ENCODE results near the gene SSH2.
A peak's percentile ranks its signal among the peaks of the same experiment; 100 is the strongest.
"Not testable (repeated sequence)": the region's sequence is repeated elsewhere in the genome, so short reads cannot be mapped to it uniquely, and the experiment has no call there.

The SSH2 gene

DNA sequence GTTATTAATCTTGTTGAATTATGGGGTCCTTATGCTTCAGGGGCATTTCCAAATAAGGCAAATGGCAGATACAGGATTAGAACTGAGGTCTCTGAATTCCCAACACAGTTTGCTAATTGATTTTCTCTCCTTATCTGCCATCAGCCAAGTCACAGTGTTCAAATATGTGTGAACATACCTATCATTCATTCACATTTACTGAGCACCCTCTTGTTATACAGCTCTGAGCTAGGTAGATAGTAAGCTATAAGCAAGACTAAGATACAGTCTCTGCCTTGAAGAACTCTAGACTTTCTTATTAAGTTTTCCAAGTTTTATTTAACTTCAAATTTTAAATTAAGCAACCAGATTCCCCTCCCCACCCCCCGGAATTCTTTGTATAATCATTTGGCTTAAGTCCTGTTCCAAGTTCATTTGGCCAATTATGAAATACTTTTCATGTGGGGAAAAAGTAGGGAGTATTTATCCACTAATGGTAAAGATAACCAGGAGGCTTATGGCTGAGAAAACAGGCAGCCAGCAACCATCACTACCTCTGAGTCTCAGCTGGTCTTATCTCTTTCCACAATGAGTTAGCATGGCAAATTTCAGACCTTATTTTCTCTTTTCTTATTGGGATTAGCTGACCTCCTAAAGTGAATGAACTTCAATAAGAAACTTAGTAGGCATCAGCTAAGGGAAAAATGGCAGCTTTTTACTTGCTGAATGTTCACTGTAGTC, 275.9 kb downstream of the SSH2 start:
- DNase-seq = no peak

DNA sequence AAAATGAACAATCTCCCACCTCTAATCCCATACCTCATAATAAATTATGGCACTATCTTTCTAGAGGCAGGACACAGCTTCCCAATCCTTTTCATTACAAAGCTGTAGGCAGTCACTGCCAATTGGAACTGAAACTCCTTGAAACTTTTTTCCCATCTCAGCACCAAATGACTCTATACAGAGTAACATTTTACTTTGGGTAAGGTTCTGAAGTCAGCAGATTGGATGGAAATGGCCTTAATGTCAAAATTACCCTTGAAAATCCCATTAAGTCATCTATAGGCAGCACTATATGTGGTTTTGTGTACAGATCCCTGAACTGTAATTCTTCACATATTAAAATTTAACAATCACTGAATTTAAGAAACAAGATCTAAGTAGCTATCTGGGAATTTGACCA, 277.1 kb downstream of the SSH2 start:
- DNase-seq = no peak

GRCh38 chr17:29651913-29652312, 278.1 kb downstream of the SSH2 start:
- not testable (repeated sequence) for DNase-seq

GRCh38 chr17:29650396-29650795, 279.6 kb downstream of the SSH2 start:
- no peak for DNase-seq

- DNase-seq = no peak
Measured at GRCh38 chr17:29649359-29649758, 280.7 kb downstream of the SSH2 start.

DNA sequence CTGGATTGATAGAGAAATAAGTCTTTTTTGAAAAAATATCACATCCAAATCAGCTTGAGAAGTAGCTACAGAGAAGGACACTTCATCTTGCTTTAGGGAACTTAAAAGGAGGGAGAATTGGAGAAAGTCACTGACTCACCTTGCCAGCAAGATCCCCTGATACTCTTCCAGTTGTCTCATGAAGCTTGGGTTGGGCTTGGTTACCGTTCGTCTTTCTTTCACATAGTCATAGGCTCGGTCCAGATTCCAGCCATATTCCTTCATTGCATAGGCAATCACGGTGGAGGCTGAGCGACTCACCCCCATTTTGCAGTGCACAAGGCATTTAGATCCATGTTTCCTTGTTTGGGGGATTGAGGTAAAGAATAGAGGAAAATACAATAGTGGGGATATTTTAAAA, 282.0 kb downstream of the SSH2 start:
- no peak for DNase-seq

DNA sequence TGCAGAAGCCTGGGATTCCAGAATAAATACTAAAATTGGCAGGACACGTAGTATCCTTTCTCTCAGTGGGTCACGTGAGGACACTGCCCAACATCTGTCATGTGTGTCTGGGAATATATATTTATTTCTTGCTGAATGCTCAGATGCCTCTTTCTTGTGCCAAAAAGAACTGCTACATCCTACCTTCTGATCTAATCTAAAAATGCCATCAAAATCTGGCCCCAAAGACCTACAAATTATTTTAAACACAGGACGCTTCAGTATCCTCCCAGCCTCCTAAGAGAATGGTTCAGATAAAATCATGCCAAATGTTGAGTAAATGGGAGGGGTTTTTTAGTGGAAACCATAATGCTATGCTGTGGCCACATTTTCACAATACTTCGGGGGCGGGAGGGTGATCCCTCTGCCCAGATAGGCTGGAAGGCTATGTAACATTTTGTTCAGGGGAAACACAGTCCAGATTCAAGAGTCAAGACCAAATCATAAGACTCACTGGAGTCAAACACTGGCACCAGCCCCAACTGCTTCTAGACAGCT, 284.4 kb downstream of the SSH2 start:
- DNase-seq = no peak

DNA sequence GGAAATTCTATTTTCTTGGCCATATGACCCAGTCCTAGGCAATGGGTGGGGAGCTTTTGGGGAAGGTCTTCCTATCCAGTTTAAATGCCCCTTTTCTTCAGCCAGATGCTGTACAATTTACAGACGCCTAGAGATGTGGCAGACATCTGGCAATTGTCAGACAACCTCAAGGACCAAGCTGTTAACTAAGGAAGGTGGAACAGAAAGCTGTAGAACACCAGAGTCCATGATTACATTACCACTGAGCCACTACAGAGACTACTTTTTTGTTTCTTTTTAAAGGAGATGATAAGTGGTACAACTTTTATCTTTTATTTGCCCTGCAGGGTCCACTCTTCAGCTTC, 286.2 kb downstream of the SSH2 start:
- DNase-seq = no peak

- peak; percentile 63 for DNase-seq
Measured at GRCh38 chr17:29642171-29642611, 287.8 kb downstream of the SSH2 start.

GRCh38 chr17:29640981-29641642, 288.9 kb downstream of the SSH2 start:
- DNase-seq = no peak

DNA sequence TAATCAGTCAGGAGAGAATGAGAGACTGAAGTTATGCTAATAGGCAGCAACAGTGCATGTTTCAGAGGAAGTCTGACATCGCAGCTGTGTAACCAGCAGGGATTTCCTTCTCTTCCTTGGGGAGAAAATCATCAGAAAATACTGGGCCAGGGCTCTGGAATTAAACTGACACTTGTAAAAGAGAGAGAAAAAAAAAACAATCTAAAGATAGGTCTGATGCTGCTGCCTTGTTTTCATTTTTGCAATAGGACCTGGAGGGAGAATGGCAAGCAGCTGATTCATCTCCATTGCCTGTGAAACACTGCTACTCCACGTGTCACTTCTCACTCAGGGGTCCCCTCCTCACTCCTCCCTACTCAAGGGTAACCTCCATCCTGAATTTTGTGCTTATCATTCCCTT, 289.6 kb downstream of the SSH2 start:
- DNase-seq = no peak

DNA sequence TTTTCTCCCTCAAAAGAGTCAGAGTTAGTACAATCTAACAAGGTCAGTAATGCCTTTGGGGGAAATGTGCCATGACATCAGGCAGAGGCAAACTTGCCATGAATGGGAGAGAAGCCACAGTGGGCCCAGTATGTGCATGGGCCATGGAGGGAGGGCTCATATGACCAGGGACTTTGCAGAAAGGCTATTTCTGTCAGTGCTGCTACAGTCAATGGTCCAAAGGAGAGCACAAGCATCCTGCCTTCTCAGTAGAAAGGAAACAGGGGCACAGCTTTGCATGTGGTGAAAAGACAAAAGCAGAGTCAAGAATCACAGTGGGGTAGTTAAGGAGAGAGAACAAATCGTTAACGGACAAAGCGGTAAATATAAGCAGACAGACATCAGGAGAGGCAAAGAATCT, 296.1 kb downstream of the SSH2 start:
- no peak for DNase-seq

- DNase-seq = no peak
Measured at GRCh38 chr17:29630630-29631193, 299.3 kb downstream of the SSH2 start.

GRCh38 chr17:29629839-29630238, 300.2 kb downstream of the SSH2 start:
- no peak for DNase-seq

GRCh38 chr17:29628644-29629043, 301.4 kb downstream of the SSH2 start:
- no peak for DNase-seq

- no peak for DNase-seq
Measured at GRCh38 chr17:29627951-29628350, 302.1 kb downstream of the SSH2 start.

- DNase-seq = no peak
Measured at GRCh38 chr17:29625037-29625750, 304.8 kb downstream of the SSH2 start.

GRCh38 chr17:29624586-29624985, 305.4 kb downstream of the SSH2 start:
- no peak for DNase-seq

GRCh38 chr17:29623283-29623647, 306.8 kb downstream of the SSH2 start:
- no peak for DNase-seq

- DNase-seq = peak; percentile 57
Measured at GRCh38 chr17:29622337-29623282, 307.4 kb downstream of the SSH2 start, which contains the start of gene CORO6. Gene CORO6 (minus strand): TSS chr17:29622912. CDS start chr17:29621421, 1,491 bp downstream.

DNA sequence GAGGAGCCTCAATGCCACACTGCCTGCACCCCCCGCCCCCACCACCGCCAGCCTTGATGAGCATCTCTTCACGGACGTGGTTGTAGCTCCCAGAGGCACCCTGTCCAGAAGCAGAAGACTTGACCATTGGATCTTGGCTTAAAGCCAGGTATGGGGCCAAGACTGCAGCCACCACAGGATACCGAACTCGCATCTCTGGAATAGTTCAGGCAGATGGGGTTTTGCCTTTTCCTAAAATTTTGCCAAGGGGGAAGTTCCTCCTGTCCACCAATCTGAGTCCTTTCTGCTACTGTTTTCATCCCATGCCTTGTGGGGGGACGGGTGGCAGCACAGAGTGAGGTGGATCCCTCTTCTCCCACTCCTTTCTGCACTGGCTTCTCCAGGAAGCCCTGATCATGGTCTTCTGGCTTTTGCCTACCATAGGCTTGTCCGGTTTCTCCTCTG, 308.3 kb downstream of the SSH2 start:
- no peak for DNase-seq
